ENCODE measurements around the gene DERA. TPM values are rescaled to one million over a fixed set of nuclear protein-coding genes. Genes with fewer than 3 reads are reported as not detected.
"Not testable (repeated sequence)": the region's sequence is repeated elsewhere in the genome, so short reads cannot be mapped to it uniquely, and the experiment has no call there.

The DERA gene
- total RNA-seq, 1 experiment from 2014 or later = 34.7 TPM

DNA sequence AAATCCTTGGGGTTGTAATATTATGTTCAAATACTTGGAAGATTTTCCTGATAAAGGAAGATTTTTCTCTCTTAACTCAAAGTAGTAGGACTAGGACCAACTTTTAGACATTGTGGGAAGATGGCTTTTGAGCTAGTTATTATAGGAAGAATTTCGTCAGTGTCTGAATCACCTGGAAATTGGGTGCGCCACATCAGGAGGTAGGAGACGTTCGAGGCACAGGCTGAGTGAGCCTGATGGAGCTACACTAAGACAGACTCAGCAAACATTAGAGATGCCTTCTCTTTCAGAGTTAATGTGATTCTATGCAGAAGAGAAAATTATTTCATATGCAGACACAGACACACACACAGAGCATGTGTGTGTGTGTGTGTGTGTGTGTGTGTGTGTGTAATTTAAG, 84.7 kb downstream of the DERA start:
- Histone ChIP-seq H3K4me3 (ENCODE audit: insufficient read depth, low read depth, low read length) (no peak overlapping the region), H3K36me3 (replicated peaks; ENCODE audit: control insufficient read depth, insufficient read depth, low read length) (no peaks in the 10 kb centered on the region), H3K27me3 (ENCODE audit: control insufficient read depth, insufficient read depth, low read length) (no peaks in the 10 kb centered on the region)
- DNase-seq = no peak

DNA sequence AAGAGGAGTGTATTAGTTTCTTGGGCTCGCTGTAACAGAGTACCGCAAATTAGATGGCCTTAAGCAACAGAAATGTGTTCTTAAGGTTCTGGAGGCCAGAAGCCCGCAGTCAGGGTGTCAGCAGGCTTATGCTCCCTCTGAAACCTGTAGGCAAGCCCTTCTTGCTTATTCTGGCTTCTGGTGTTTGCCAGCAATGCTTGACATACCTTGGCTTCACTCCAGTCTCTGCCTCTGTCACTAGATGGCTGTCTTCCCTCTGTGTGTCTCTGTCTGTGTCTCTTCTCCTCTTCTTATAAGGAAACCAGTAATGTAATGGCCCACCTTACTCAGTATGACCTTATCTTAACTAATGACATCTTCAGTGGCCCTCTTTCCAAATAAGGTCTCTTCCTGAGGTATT, 85.1 kb downstream of the DERA start:
- Histone ChIP-seq H3K27me3 (ENCODE audit: control insufficient read depth, insufficient read depth, low read length) (no peaks in the 10 kb centered on the region), H3K36me3 (replicated peaks; ENCODE audit: control insufficient read depth, insufficient read depth, low read length) (no peaks in the 10 kb centered on the region), H3K4me3 (ENCODE audit: insufficient read depth, low read depth, low read length) (no peak overlapping the region)
- DNase-seq = no peak

DNA sequence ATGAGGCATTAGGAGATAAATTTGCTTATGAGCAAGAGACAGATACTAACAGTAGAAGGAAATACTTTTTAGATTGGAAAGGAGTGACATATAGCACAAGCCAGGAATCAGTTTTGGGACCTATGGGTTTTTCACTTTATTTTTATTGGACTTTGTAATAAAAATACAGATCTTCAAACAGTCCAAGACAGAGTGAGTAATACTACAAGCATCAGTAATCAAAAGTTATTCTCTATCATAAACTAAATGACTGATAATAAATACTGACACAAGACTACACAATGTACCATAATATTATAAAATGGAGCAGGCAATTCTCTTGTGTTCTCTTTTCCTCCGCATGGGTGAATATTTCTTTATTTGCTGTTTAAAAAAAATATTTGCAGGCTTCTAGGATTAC, 85.8 kb downstream of the DERA start:
- Histone ChIP-seq H3K27me3 (ENCODE audit: control insufficient read depth, insufficient read depth, low read length) (no peaks in the 10 kb centered on the region), H3K4me3 (ENCODE audit: insufficient read depth, low read depth, low read length) (no peak overlapping the region), H3K36me3 (replicated peaks; ENCODE audit: control insufficient read depth, insufficient read depth, low read length) (no peaks in the 10 kb centered on the region)
- DNase-seq = no peak

DNA sequence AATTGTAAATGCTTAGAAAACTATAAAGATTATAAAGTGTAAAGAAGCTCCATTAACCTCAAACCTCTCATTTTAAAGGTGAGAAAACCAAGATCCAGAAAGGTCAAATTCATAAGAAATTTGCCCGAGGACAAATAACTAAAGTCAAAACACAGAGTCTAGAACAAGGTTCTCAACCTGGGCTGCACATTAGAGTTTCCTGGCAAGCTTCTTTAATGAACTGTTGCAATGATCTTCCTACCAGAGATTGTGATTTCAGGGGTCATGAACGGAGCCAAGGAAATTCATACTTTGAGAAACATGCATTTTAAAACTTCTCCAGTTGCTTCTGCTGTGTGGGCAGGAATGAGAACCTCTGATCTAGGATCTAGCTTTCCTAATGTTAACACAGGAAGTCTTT, 86.8 kb downstream of the DERA start:
- no peaks in the 10 kb centered on the region for H3K36me3 ChIP-seq (replicated peaks; ENCODE audit: control insufficient read depth, insufficient read depth, low read length)
- no peaks in the 10 kb centered on the region for H3K27me3 ChIP-seq (ENCODE audit: control insufficient read depth, insufficient read depth, low read length)
- no peak for DNase-seq
- no peak overlapping the region for H3K4me3 ChIP-seq (ENCODE audit: insufficient read depth, low read depth, low read length)

DNA sequence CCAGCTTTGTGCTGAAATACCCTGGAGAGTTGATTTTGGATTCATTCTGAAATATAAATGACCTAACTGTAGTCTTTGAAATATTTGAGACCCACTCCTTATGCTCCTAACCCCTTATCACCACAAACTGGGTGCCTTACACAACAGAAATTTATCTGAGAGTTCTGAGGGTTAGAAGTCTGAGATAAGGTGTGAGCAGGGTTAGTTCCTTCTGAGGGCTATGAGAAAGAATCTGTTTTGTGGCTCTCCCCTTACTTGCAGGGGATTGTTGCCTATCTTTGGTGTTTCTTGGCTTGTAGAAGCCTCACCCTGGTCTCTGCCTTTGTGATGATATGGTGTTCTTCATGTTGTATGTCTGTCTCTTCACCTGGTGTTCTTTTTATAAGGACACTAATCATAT, 91.7 kb downstream of the DERA start:
- Histone ChIP-seq H3K4me3 (ENCODE audit: insufficient read depth, low read depth, low read length) (no peak overlapping the region), H3K27me3 (ENCODE audit: control insufficient read depth, insufficient read depth, low read length) (no peaks in the 10 kb centered on the region), H3K36me3 (replicated peaks; ENCODE audit: control insufficient read depth, insufficient read depth, low read length) (no peaks in the 10 kb centered on the region)
- no peak for DNase-seq

DNA sequence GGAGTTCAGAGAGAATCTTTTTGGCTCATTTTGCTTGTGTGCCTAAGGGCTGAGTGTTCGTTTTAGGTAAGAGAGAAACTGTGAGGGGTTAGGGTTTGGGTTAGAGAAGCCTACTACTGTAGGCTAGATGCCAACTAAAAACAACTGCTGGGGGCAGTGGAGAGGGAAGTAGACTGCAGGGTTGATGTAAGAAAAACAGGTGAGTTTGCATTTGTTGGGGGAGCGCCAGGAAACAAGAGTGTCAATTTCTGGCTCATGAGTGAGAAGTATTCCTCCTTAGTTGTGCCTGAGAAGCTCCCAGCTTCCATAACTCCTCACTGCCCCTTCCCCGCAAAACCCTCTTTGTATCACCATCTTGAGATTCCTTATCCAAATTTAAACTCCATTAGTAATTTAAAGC, 92.3 kb downstream of the DERA start:
- no peaks in the 10 kb centered on the region for H3K27me3 ChIP-seq (ENCODE audit: control insufficient read depth, insufficient read depth, low read length)
- no peak overlapping the region for H3K4me3 ChIP-seq (ENCODE audit: insufficient read depth, low read depth, low read length)
- no peak for DNase-seq
- no peaks in the 10 kb centered on the region for H3K36me3 ChIP-seq (replicated peaks; ENCODE audit: control insufficient read depth, insufficient read depth, low read length)

DNA sequence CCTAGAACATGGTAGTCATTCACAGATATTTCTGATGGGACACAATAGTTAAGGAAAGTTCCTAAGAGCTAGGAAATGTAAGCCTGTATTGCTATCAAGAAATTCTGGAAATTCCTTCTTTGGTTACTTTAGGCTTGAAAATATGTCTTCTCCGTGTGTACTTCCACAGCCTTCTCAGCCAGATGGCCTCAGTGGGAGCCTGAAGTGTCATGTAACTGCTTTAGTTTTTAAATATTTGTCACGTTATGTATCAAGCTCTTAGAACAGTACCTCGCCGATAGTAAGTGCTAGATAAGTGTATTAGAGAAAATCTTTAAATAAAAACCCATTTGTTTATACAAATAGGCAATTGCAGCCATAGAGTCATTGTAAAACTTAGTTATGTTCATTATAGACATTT, 95.6 kb downstream of the DERA start:
- Histone ChIP-seq H3K4me3 (ENCODE audit: insufficient read depth, low read depth, low read length) (no peak overlapping the region), H3K36me3 (replicated peaks; ENCODE audit: control insufficient read depth, insufficient read depth, low read length) (no peaks in the 10 kb centered on the region), H3K27me3 (ENCODE audit: control insufficient read depth, insufficient read depth, low read length) (no peaks in the 10 kb centered on the region)
- no peak for DNase-seq

DNA sequence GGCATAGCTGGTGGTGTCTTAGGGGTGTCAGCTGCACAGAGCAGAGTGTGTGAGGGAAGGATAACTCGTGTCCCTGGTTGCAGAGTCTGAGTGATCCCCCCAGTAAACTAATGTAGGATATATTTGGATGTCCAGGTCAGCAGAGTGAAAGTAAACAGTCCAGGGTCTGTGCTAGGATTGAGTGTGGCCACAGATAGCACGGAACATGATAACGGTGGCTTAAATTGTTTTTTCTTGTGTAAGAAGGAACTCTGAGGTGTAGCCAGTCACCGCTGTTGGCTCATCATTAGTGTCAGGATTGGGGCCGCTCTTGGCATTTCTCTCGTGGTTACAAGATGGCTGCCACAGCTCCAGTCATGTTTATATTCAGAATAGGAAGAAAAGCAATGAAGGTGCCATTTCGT, 97.3 kb downstream of the DERA start:
- H3K4me3 ChIP-seq (ENCODE audit: insufficient read depth, low read depth, low read length) = no peak overlapping the region
- H3K36me3 ChIP-seq (replicated peaks; ENCODE audit: control insufficient read depth, insufficient read depth, low read length) = no peaks in the 10 kb centered on the region
- no peaks in the 10 kb centered on the region for H3K27me3 ChIP-seq (ENCODE audit: control insufficient read depth, insufficient read depth, low read length)
- DNase-seq = no peak

DNA sequence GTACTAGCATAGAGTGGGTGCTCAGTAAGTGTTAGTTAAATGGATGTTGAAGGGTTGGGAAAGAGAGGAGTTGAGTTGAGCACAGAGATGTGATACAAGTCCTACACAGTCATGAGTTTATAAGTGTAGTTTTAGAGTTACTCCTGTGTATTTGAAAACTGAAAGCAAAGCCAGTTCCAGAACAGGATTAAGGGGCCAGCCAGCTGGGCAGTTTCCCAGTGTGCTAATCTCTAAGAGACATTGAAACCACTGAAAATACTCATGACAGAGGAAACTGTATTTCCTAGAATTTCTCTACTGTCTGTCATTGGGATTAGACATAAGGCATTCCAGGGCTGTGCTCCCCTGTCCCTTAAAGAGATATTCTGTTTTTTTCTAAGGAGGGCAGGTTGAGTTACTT, 101.0 kb downstream of the DERA start:
- DNase-seq = no peak
- no peak overlapping the region for H3K4me3 ChIP-seq (ENCODE audit: insufficient read depth, low read depth, low read length)
- no peaks in the 10 kb centered on the region for H3K27me3 ChIP-seq (ENCODE audit: control insufficient read depth, insufficient read depth, low read length)
- no peaks in the 10 kb centered on the region for H3K36me3 ChIP-seq (replicated peaks; ENCODE audit: control insufficient read depth, insufficient read depth, low read length)

DNA sequence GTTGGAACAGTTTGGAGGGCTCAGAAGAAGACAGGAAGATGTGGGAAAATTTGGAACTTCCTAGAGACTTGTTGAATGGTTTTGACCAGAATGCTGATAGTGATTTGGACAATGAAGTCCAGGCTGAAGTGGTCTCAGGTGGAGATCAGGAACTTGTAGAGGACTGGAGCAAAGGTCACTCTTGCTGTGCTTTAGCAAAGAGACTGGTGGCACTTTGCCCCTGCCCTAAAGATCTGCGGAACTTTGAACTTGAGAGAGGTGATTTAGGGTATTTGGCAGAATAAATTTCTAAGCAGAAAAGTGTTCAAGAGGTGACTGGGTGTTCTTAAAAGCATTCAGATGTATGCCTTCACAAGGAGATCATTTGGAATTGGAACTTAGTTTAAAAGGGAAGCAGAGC, 102.6 kb downstream of the DERA start:
- not testable (repeated sequence) for H3K4me3 ChIP-seq (ENCODE audit: insufficient read depth, low read depth, low read length); H3K27me3 ChIP-seq (ENCODE audit: control insufficient read depth, insufficient read depth, low read length); H3K36me3 ChIP-seq (replicated peaks; ENCODE audit: control insufficient read depth, insufficient read depth, low read length); DNase-seq

DNA sequence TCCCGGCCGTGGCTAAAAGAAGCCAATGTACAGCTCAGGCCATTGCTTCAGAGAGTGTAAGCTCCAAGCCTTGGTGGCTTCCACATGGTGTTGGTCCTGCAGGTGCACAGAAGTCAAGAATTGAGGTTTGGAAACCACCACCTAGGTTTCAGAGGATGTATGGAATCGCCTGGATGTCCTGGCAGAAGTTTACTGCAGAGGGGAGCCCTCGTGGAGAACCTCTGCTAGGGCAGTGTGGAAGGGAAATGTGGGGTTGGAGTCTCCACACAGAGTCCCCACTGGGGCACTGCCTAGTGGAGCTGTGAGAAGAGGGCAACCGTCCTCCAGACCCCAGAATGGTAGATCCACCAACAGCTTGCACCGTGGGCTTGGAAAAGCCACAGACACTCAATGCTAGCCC, 103.3 kb downstream of the DERA start:
- DNase-seq; H3K27me3 ChIP-seq (ENCODE audit: control insufficient read depth, insufficient read depth, low read length); H3K36me3 ChIP-seq (replicated peaks; ENCODE audit: control insufficient read depth, insufficient read depth, low read length); H3K4me3 ChIP-seq (ENCODE audit: insufficient read depth, low read depth, low read length): not testable (repeated sequence)

DNA sequence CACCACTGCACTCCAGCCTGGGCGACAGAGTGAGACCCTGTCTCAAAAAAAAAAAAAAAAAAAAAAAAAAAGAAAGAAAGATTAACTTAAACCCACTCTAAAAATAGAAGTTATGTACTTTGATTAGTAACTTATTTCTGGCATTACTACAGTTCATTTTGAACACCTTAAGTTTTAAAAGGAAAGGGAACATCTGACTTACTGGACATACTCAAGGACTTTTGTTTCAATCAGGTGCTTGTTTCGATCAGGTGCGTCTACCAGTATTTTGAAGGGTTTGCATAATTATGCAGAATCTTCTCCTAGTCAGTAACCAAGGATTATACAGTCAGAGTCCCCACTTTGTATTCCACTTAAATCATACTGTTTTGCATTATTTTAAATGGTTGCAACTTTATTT, 105.6 kb downstream of the DERA start:
- Histone ChIP-seq H3K4me3 (ENCODE audit: insufficient read depth, low read depth, low read length) (no peak overlapping the region), H3K27me3 (ENCODE audit: control insufficient read depth, insufficient read depth, low read length) (no peaks in the 10 kb centered on the region), H3K36me3 (replicated peaks; ENCODE audit: control insufficient read depth, insufficient read depth, low read length) (no peaks in the 10 kb centered on the region)
- DNase-seq = no peak

DNA sequence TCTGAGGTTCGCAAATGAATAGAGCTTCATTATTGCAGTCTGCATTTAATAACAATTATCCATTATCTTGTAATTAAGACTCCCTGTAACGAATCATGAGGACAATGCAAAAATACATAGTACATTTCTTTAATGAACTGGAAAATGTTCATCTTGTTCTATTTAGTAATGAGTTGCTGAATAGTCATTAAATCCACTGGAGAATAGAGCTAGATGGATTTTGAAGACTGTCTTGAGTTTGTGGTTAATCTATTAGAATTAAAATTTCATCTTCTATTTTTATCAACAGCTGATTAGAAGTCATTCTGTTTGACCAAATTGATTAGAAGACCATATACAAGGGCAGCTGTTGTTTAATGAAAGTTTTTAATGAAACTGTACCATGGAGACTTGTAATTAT, 107.2 kb downstream of the DERA start:
- Histone ChIP-seq H3K36me3 (replicated peaks; ENCODE audit: control insufficient read depth, insufficient read depth, low read length) (no peaks in the 10 kb centered on the region), H3K27me3 (ENCODE audit: control insufficient read depth, insufficient read depth, low read length) (no peaks in the 10 kb centered on the region), H3K4me3 (ENCODE audit: insufficient read depth, low read depth, low read length) (no peak overlapping the region)
- DNase-seq = no peak

DNA sequence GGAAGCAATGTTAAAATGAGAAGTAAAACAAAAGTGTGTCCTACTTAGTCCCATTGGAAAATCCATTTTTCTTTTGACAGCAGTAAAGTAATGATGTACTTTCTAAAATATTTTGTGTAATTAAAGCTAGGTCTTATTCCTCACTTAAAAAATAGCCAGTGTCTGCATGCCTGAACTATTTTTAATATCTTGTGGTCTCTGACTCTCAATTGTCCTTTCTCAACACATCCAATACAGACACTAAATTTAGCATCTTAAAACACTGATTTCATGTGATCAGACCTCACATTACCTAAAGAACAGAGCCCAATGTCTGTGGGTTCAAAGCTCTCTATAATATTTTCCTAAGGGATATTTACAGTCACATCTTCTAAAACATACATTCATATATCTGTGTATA, 108.0 kb downstream of the DERA start:
- no peaks in the 10 kb centered on the region for H3K27me3 ChIP-seq (ENCODE audit: control insufficient read depth, insufficient read depth, low read length)
- H3K4me3 ChIP-seq (ENCODE audit: insufficient read depth, low read depth, low read length) = no peak overlapping the region
- H3K36me3 ChIP-seq (replicated peaks; ENCODE audit: control insufficient read depth, insufficient read depth, low read length) = no peaks in the 10 kb centered on the region
- DNase-seq = no peak

DNA sequence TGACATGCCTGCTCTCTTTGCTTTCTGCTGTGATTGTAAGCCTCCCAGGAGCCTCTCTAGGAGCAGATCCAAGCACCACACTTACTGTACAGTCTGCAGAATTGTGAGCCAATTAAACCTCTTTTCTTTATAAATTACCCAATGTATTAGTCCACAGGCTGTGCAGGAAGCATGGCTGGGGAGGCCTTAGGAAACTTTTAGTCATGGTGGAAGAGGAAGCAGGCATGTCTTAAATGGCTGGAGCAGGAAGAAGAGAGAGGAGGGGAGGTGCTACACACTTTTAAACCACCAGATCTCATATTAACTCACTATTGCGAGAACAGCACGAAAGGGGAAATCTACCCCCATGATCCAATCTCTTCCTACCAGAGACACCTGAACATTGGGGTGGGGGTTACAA, 108.9 kb downstream of the DERA start:
- no peak for DNase-seq
- no peaks in the 10 kb centered on the region for H3K36me3 ChIP-seq (replicated peaks; ENCODE audit: control insufficient read depth, insufficient read depth, low read length)
- H3K4me3 ChIP-seq (ENCODE audit: insufficient read depth, low read depth, low read length) = no peak overlapping the region
- no peaks in the 10 kb centered on the region for H3K27me3 ChIP-seq (ENCODE audit: control insufficient read depth, insufficient read depth, low read length)

DNA sequence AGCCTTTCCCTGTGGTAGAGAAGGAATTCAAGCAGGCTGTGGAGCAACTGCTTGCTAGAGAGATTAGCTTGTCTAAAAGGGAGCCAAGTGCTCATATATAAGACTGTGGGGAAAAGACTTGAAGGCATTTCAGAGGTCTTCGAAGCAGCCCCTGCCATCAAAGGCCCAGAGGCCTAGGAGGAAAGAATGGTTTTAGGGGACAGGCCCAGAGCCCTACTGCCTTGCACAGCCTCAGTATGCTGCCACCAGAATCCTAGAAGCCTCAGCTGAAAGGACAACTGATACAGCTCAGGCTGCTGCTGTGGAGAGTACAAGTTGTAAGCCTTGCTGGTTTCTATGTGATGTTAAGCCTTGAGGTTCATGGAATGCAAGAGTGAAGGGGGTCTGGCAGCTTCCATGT, 109.9 kb downstream of the DERA start:
- no peak overlapping the region for H3K4me3 ChIP-seq (ENCODE audit: insufficient read depth, low read depth, low read length)
- H3K36me3 ChIP-seq (replicated peaks; ENCODE audit: control insufficient read depth, insufficient read depth, low read length) = no peaks in the 10 kb centered on the region
- no peak for DNase-seq
- no peaks in the 10 kb centered on the region for H3K27me3 ChIP-seq (ENCODE audit: control insufficient read depth, insufficient read depth, low read length)

Measured in H7 (cell line).